Dedifferentiated amniotic fluid mesenchymal stem cell (primary cell): ENCODE data around the gene ZIC5.
"Not testable (repeated sequence)": the region's sequence is repeated elsewhere in the genome, so short reads cannot be mapped to it uniquely, and the experiment has no call there.

Experiments used
- DNase-seq: peaks from one replicate; pipeline ENCODE4 v3.0.0-alpha.2; 2016; ENCODE audit errors: extremely low spot score

The ZIC5 gene

DNA sequence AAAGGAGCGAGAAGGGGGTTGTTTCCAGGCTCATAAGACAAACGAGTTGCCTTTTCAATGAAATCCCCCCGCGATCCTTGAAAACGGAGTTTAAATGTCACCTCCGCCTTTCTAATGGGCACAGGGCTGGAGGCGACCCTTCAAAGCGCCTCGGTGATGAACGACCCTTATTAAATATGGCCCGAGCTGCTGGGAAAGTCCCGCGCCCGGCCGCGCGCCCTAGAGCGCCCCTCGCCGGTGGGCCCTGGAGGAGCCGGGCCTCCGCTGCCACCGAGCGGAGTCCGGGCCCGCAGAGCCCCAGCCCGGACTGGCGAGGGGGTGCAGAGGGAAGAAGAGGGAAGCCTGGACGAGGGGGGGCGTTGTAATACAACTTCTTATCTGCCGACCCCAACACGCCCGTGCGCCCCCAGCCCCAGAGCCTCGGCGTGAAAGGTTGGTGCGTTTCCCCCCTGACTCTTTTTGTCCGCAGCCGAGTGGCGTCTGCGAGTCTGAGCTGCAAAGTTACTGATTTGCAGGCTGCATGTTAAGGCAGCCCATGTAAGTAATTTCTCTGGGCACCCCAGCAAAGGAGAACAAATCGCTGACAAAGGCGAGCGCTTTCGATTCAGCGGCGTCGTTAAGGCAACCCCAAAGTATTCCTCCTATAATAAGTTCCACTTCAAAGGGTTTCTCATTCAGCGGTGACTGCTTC, 11.9 kb downstream of the ZIC5 start:
- DNase-seq = no peak

DNA sequence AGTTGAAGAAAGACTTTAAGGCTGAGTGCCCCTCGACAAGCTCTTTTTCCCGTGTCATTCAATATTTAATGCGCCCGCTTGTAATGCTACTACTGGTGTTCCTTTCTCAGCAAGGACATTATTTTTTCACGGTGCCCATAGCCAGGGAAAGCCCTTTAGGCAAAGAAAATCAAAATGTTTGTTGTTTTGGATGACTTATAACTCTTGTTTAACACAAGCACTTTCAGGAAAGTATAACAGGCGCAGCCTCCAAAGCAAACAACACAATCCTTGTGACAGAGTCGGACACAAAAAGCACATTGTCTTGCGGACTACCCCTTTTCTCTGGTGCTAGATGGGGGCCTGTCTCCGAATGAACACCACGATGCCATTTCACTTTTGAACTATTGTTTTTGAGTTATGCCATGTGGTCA, 12.4 kb downstream of the ZIC5 start:
- DNase-seq = no peak

DNA sequence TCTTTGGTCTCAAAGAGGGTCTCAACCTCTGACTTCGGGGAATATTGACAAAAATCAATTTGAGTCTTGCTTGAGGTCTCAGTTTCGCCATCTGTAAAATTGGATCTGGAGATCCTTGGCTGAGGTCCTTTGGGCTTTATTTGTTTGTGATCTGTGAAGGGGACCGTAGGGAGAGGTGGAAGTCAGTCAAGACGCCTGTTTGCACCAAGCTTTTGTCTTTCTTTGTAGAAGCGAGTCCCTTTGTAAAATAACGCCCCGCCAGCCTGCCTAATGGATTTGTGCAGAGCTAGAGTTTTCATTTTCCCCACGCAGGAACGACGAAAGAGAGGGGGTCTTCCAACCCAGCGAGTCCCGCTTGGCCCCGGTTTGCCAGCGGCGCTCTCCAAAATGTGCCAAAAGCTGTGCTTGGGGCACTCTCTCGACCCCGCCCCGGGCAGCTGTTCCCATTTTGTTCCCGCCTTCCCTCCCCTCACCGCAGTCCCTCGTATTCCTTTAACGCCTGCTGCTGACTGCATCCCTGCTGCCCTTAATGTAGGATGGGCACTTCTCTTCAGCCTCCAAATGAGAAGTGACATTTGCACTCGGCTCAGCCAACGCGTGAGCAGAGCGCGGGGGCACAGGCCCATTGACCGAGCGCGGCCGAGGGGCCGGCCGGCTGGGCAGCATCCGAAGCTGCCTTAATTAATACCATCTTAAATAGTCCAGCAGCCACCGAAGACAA, 13.0 kb downstream of the ZIC5 start:
- DNase-seq = no peak

DNA sequence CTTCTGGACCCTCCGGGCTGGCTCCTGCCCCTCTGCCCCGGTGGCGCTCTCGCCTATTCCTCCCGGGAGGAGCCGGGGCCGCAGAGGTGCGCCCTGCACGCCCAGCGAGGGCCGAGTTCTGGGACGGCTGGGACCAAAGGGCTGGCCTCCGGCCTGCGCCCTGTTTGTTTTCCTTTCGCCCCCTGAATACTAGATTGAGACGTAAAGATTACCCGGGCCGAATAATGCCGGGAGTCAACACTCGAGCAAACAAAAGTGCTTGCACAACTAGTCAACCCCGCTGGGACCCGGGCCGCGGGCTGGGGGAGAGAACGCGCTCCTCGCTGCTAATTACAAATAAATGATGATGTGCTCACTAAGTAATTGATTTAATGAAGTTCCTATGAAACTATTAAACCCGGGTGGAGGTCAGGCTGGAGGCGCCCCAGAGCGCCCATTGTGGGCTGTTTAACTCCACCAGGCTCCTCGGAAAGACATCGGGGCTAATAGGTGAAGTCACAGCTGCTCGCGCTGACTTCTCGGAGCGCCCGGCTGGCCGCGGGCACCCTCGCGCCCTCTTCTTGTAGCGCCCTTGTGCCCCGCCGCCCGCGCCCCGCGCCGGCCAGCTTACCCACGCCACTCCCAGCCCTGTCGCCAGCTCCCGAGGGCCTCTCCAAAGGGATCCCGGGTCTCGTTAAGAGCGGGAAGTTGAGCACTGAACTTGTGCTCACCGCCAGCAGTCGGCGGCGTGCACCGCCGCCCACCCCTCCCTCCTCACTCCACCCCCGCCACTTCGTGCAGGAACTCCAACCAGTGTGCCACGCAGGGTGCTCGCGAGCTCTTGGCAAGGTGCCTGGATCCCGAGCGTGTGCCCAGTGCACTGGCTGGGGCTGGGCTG, 14.9 kb downstream of the ZIC5 start:
- DNase-seq = no peak

DNA sequence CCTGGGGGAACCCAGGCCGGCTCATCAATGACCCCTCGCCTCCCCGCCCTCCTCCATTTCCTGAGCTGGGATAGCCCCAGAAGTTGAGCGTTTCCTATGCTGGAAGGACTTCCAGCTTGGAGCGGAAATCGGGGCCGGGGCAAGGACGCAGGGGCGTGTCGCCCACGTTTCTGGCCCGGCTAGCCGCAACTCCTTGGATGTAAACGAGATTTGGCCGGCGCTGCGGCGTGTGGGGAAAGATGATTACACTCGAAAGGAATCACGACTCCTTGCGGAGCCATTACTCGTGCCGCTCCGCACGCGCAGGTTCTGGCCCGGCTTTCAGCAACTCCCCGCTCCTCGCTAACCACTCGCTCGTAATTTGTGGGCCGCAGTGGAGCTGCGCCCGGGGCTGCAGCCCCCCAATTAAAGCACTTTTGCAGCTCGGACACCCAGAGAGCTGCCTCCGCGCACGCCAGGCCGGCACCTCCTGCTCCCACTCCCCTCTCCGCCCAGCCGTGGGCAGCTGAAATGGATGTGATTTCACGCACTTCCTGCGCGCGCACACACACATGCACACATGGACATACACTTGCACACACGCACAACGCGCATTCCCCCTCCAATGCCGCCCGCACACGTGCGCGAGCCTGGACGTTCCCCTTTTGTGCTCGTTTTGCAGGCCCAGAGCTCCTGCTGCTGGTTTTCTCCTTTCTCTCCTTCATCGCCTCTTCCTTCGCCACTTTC, 15.7 kb downstream of the ZIC5 start:
- DNase-seq = no peak

DNA sequence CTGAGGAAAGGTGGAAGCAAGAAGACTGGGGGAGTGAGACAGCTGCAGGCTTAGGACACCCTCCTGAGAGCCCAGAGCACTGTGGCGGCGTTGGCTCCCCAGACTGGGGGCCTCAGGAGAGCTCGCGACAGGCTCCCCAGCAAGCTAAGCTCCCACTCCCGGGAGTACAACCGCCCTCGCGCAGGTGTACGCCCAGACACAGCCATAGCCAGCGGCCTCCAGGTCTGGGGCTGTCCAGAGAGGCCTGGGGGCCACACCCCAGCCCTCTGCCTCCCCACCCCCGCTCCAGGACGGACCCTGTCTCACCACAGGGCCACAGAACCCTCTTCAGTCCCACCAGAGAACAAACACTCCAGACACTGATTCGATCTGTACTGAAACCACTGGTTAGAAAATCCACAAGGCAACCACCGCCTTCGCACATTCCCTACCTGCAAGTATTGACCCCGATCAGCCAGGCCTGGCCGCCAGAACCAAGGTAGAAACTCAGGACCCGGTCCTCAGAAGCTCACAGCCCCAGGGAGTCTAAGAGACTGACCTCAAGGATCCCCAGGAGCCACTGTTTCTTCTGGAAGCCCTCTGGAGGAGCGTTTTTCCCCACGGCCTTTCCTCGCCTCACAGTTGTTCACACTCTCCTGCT, 16.3 kb downstream of the ZIC5 start:
- DNase-seq = no peak

DNA sequence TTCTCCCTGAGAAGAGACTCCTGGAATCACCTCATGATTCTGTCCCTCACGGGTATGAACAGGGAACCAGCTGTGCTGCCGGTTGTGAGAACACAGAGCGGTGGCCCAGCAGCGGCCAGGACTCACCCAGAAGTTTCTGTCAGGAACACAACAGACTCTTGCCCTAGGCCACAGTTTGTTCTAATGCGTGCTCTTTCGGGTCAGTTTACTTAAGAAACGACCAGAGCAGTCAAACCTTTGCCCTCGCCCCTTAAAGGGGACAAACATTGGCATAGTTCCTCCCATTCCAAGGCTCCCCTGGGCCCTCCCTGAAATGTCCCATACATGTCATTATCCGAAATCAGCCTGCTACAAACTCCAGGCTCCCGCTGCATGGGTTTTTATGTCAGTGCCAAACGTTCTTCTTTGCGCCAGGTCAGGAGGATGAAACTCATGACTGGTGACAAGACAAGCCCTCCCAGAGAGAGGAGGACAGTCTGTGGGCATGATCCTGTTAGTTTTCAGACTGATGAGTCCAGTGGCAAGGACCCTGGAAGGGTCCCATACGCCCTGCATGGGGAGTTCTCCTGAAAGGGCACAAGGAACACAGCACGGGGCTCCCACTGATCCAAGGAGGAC, 18.3 kb downstream of the ZIC5 start:
- DNase-seq = no peak

DNA sequence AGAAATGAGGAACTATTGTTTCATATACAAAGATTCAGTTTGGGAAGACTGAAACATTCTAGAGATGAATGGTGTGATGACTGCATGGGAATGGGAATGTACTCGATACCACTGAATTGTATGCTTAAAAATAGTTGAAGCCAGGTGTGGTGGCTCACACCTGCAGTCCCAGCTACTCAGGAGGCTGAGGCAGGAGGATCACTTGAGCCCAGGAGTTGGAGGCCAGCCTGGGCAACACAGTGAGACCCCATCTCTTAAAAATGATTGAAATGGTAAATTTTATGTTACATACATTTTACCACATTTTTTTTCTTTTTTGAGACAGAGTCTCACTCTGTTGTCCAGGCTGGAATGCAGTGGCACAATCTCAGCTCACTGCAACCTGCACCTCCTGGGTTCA, 19.9 kb downstream of the ZIC5 start:
- not testable (repeated sequence) for DNase-seq

DNA sequence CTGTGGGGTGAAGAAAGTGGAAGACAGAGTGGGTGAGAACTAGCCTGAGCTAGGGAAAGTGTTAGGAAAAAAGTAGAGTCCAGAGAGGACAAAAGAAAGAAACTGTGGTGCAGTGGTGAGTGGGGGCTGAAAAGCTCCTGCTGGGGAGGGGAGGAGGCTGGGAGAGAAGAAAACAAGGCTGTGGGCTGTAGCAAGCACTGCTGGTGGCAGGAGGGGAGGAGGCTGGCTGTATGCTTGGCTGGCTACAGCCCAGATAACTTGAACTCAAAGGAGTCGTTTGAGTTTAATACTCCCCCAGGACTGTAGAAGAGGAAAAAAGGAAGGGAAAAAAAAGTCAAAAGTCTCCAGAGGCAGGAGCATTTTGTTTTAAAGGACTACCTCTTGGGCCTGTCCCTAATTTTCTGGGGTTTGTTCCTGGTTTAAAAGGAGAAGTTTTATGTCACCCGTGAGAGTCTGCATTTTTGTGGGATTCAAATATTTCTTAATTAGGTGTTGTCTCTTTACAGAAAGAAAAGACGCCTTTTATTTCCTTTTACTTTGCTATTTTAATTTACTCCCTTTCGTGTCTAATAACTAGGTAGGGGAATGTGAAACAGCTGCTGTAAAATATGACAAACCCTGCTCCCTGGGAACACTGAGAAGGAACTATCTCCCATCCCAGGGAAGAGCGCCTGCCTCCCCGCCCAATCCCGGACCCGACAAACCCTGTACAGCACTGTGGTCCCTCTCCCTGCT, 21.7 kb downstream of the ZIC5 start:
- DNase-seq = no peak

DNA sequence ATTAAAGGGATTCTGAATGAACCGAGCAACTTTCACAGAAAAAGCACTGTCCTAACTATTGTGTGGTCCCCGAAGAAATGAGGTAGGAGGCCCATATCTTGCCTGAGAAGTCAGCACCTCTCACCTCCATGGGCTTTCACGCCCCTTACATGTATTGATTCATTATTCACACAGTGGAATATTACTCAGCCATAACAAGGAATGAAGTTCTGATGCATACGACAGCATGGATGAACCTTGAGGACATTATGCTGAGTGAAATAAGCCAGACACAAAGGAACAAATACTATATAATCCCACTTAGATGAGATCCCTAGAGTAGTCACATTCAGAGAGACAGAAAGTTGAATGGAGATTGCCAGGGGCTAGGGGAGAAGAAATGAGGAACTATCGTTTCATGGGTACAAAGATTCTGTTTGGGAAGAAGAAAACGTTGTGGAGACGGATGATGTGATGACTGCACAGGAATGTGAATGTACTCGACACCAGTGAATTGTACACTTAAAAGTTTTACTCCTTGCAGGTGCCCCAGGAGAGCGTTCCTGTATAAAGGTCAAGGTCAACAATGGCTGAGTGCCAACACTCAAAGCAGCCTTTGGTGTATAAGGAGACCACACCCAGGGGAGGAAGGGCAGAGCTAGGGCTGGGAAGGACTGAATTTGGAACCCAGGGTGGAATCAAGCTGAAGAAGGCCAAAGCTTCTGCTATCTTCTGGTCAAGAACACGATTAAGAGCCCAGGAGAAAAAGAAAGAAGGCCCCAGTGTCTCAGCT, 22.5 kb downstream of the ZIC5 start:
- DNase-seq = no peak

DNA sequence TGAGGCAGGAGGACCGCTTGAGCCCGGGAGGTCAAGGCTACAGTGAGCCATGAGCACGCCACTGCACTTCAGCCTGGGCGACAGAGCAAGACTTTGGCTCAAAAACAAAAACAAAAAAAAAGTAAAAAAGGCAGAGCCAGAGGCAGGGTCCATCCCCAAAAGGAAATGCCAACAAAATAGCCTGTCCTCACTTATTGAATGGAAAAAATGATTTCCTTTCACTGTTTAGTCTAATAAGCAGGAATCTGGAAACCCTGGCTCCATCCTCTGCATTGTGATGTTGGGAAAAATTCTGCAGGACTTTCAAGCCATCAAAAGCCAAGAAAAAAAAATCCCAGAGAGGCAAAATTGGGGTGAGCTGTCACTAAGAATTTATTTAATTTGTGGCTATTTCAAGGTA, 23.2 kb downstream of the ZIC5 start:
- DNase-seq = no peak

DNA sequence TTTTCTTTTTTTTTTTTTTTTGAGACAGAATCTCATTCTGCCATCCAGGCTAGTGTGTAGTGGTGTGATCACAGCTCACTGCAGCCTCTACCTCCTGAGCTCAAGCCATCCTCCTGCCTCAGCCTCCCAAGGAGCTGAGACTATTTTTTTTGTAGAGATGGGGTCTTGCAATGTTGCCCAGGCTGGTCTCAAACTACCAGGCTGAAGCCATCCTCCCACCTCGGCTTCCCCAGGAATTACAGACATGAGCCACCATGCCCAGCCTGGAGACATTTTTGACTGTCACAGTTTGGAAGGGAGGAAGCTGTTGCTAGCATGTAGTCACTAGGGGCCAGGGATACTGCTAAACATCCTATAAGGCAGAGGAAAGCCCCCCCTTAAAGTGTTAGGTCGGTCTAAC, 23.9 kb downstream of the ZIC5 start:
- no peak for DNase-seq

DNA sequence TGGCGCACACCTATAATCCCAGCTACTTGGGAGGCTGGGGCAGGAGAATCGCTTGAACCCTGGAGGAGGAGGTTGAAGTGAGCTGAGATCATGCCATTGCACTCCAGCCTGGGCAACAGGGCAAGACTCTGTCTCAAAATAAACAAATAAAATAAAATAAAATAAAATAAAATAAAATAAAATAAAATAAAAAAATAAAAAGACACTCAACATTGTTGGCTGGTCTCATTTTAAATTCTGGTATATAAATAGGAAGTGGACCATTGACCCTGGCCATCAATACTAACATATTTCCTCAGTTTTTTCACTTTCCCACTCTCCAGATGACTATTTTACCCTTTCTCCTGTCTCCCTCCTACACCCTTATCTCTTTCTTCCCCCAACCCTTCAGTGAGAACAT, 26.1 kb downstream of the ZIC5 start:
- not testable (repeated sequence) for DNase-seq

DNA sequence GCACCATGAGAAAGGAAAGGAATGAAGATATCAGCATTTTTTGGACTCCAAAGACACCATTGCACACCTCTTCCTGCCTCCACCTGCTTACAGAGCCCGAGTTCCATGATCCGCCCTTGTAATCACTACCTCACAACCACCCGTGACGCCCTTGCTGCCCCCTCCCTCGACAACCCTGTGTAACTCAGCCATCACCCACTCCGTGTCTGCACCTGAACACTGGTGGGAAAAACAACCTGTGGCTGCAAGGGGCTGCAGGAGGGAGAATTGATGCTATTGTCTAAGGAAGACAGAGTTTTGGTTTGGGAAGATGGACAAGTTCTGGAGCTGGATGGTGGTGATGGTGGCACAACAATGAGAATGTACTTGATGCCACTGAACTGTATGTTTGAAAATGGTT, 27.0 kb downstream of the ZIC5 start:
- DNase-seq = no peak

DNA sequence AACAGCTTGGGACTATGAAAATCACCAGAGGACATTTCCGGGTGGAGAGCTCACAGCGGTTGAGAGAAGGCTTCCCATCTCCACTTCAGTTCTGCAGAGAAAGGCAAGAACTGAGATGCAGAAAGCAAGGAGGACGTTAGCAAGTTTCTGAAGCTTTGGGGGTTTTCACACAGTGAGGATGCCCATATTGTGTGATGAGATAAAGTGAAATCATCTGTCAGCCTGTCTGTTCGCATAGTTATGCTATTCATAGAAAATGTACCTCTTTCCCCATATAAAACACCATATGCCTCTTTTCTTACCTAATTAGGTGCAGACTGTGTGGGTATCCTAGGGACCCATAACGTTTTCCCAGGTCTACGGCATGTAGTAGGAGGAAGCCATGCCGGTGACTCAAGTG, 27.5 kb downstream of the ZIC5 start:
- no peak for DNase-seq

DNA sequence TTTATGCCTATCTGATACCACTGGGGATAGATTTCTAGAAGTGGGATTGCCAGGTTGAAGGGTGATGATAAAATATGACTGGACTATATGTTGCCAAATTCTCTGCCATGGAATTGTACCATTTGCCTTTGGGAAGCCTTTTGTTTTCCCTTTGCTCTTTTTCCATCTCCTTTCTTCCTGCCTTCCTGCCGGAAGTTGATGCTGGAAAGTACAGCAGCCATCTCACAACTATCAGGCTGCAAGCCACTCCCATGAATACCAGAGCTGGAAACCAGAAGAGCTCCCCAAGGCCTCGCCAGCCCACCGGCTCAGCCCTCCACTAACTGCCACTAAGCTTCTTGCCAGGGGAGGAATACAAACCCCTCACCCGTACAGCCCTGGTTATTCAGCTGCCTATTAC, 29.7 kb downstream of the ZIC5 start:
- DNase-seq = no peak

DNA sequence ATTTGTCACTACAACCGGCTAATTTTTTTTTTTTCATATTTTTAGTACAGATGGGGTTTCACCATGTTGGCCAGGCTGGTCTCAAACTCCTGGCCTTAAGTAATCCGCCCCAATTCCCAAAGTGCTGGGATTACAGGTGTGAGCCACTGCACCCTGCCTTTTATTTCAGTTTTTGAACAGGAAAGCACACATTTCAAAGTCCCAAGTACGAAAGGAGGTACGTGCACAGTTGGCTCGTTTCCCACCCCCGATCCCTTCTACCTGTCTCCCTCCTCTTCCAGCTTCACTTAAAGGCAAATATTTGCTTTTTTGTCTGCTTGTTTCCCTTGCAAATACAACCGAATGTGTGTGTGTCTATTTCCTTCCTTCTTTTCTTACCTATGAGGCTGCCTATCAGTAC, 30.5 kb downstream of the ZIC5 start:
- no peak for DNase-seq

DNA sequence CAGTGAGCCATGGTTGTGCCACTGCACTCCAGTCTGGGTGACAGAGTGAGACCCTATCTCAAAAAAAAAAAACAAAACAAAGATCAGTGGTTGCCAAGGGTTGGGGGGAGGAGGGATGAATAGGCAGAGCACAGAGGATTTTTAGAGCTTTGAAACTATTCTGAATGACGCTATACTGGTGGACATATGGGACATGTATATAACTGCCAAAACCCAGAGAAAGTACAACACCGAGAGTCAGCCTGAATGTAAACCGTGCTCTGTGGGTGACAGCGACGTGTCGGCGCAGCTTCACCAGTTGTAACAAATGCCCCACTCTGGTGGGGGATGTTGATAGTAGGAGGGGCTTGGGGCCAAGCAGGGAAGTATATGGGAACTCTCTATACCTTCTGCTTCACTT, 32.9 kb downstream of the ZIC5 start:
- DNase-seq = no peak

DNA sequence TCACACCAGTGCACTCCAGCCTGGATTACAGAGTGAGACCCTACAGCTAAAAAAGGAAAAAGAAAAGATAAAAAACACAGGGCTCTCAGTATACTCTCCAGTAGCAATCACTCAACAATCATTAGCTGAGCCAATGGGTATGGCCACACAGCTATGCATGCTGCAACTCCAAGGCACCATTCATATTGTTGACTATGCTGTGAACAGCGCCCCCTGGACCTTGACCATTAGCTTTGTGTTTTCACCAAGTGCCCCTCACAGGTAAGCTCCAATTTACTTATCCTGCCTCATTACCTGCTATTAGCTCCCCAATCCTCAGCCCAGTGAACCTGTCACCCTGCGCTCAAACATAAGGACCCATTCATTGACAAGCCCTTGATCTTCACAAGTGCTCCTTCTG, 35.8 kb downstream of the ZIC5 start:
- no peak for DNase-seq

DNA sequence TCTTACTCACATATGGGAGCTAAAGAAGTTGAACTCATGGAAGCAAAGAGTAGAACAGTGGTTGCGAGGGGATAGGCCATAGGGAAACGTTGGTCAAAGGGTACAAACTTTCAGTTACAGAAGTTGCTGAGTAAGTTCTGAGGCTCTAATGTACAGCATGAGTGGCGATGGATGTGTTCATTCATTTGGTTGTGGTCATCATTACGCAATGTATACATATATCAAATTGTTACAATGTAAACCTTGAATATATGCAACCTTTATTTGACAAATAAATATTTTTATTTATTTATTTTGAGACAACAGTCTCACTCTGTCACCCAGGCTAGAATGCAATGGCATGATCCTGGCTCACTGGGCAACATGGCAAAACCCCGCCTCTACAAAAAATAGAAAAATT, 38.7 kb downstream of the ZIC5 start:
- DNase-seq = no peak
